Activated CD4-positive, alpha-beta T cell treated with anti-CD3 and anti-CD28 coated beads, Interleukin-2, amount 50 U/mL, for 16 hours (primary cell): ENCODE measurements around the gene KRT4.

Experiments used
- DNase-seq: peaks from one replicate; pipeline ENCODE4 v3.0.0-alpha.2; 2020

KRT4 gene

DNA sequence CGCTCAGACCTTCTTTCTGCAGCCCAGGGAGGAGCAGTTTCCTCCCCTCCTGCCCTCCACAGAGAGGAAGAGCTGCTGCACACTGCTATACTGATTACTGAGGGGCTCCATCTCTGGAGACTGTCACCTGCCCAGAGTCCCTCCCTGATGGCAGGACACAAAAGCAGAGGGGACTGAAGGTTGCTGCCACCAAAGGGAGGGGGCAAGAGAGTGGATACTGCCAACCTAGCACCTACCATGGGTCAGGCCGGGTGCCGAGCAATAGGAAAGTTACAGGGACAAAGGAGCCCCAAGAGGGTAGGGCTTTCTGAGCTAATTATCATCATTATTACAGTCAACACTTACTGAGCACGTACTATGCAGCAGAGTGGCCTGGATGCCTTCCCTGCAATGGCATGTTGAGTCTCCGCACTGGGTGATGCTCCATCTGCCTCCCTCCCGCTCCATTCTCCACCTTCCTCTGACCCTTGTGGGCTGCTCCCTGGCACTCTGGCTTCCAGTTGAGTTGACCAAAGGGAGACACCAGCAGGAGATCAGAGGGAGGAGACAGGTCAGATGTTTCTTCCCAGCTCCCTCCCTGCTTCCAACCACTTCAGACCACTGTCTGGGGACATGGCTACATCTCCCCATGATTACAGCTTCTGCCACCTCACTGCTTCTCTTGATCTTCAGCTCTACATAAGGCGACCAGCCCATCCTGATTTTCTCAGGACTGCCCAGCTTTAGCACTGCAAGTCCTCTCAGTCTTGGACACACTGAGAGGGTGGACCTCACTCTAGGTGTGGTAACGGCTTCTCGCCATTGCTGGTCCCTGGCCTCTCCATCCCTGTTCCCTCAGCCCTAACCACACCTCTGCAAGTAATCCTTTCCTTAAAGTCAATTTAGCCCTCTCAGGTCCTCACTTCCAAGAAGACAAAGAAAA, 22.8 kb upstream of the KRT4 start:
- DNase-seq, result no peak

DNA sequence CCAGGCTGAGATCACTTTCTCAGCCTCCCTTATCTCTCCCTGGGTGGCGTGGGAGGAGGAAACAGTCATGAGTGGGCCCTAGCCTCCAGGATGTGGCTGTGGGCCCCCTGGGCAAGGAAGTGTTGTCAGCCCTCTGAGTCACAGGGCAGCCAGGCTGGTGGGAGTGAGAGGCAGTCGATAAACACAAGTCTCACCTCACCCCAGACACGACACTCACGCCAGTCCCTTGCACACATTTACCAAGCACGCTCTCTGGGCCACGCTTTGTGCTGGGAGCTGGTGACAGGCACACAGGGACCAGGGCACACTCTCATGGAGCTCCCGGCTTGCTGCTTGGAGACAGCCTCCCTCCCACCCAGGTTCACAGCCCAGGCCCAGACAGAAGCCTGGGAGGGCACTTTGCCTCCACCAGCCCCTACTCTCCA, 22.1 kb upstream of the KRT4 start:
- DNase-seq, result peak; percentile 49

DNA sequence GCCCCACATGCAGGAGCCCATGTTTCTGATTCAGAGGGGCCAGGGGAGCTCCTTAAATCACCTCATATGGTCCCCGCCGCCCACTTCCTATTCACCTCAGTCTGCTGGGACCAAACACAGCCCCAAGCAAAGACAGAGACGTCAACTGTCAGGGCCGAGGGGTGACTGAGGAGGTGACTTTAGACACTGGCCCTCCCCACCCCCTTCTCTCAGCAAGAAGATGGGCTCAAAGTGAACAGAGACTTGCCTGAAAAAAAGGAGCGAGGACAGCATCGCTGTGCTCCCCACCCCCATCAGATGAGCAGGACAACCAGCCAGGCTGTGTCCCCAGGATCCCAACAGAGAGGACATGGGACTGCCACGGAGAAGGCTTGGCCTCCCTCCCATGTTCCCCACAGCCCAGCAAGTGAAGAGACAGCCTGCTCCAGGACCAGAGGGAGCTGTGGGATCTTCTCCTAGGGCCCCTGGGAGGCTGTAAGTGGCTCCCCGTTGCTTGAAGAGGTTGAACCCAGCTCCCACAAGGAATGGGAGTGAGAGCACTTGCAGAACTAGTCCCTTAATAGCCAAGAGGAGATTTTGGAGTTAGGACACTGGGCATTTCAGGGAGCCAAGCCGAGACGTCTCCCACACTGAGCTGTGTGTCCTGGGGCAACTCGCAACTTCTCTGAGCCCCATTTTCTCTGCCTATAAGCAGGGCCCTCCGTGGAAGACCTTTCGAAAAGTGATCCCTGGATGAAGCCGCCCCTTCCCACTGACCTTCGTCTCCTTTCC, 21.5 kb upstream of the KRT4 start:
- no peak for DNase-seq

DNA sequence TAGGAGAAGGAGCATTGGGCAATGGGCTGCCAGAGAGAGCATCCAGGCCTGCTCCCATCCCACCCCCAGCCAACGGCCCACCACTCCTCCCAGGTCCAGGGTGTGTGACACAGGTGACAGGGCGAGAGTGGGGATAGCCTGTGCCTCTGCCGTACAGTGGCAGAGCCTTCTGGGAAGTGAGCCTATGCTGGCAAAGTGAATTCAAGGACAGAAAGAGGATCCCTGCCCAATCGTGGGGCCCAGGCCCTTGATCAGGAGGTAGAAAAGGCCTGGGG, 20.7 kb upstream of the KRT4 start:
- DNase-seq, result no peak

DNA sequence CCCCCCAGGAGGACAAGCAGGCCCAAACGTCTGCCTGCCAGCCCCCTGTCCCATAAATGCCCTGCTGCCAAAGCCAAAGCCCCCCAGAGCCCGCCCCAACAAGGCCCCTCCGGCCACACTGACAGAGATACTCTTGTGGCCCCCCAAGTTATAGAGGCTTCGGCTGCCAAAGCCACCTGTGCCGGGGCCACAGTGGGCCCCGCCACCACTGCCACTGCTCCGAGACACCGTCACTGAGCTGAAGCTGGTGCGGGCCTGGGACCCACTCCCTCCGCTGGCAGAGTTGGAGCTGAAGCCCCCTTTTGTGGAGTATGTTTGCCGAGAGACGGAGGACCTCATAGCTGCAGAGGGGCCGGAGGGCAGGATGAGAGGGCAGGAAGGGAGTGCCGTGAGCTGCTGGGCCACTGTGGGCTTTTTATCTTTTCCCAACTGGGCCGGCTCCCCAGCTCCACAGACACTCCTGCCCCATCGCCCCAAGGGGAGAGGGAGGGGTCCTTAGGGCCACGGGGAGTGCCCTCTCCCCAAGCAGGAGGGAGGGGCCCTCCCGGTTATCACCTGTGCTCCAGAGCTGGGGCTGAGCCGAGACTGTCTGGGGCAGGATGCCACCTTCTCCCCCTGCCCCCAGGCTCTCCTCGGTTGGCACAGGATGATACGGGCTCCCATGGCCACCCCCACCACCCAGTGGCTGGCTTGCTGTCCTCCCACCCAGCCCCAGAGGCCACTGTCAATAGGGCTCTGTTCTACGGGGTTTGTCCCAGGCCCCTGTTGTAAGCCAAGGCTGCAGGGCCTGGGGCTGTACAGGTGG, 20.2 kb upstream of the KRT4 start, which contains the start of gene KRT79:
TSS of gene KRT79 (minus strand) at position 390 of the 805 bp plus-strand sequence. CDS start at position 339, 51 bp downstream.
- DNase-seq, result no peak

DNA sequence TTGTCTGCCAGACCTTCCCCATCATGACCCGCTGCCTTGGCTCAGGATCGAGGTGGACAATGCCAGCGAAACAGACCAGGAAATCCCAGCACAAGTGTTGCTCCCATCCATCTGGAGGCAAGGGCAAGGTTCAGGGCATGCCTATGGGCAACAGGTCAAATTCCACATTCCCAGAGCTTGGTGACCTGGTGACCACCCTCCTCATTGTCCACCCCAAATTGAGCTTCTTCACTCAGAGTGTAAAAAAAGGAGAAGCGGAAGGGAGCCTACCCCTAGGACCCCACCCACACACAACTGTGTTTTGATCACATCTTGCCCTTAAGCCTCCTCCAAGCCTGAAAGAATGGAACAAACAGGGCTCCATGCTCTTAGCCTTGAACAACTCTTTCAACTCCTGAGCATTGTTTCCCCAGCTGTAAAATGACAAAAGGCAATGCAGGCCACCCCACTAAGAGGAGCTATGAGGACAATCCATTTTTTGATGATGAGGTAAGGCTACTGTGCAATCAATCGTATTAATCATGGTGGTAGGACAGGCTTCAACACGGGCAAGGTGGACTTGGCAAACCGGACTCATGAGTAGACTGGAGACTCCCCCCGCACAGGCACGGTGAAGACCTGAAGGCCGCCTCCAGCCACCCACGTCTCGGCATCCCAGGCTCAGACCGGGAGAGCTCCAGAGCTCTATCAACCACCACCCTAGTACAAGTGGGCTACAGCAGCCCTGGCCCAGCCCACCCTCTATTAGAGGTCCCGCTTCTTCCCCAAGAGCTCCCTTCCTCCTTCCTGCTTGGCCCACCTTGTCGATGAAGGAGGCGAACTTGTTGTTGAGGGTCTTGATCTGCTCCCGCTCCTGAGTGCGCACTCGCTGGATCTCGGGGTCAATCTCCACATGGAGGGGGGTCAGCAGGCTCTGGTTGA, 19.3 kb upstream of the KRT4 start:
- no peak for DNase-seq

DNA sequence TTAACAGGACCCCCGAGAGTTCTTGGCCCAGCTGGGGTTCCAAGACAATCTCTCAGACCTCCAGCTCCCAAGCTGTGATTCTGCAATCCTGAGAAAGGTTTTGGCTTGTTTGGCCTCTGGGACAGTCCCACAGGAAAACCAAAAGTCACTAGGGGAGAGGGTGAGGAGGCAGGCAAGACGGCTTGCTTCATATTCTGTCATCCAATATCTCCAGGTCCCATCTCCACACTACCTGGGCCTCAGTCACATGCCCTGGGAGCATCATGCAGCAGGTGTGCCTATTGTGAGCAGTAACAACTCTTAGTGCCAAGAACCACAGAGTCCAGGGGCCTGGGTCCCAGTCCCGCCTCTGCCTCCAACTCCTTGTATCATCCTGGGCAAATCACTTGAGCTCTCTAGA, 18.5 kb upstream of the KRT4 start:
- DNase-seq, result no peak

DNA sequence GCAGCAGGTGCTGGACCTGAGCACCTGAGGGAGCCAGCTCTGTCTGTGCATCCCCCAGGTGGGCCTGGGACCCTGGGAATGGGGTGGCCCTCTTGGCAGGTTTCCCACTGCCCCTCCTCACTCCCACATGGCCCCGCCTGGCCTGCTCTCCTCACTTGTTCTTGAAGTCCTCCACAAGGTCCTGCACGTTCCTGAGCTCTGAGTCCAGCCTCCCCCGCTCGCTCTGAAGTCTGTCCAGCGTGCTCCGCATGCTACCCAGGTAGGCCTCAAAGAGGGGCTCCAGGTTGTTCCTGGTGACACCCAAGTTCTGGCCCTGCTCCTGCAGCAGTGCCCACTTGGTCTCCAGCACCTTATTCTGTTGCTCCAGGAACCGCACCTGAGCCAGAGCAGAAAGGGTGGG, 17.3 kb upstream of the KRT4 start:
- no peak for DNase-seq

DNA sequence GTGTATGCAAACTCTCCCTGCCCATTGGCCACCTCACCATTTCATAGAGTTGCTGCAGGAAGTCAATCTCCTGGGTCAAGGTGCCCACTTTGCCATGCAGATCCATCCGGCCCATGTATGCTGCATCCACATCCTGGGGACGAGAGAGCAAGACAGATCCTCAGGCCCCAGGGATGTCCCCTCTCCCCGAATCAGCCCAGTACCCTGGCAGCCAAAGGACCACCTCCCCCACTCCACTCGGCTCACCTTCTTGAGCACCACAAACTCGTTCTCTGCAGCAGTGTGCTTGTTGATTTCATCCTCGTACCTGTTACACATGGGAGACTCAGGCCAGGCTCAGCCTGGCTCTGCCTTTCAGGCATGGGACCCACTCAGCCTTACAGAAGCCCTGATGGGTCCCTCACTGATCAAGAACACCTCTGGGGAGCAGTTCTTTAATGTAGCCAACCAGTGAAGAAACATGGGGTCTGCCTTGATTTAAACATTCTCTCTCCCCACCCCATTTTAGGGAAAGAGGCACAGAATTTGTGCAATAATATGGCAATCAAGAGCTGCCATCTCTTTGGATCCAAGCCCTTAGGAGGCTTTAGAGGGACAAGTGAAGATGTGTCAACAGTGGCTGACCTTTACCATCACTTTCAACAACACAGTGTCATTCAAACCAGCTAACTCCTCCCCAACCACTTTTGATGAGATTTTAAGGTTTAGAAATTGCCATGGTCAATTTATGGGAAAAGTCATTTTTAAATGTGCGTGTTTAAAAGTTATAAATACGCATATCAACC, 16.3 kb upstream of the KRT4 start:
- no peak for DNase-seq

DNA sequence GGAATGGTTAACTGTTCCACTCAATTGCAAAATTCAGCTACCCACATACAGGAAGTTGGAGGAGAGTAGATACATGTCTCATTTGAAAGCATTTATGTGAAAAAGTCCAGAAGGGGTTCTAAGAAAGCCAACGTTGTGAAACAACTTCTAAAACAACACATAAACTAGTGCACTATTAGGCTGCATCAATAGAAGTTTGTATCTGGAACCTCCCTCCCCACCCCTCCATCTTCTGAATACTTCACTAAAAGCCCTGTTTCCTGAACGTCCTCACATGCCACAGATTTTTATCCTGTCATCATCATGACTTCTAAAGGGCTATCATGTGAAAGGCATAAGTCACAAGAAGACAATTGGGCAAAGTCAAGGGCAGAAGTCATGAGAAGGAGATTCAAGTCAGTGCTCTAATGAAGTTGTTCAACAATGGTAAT, 14.7 kb upstream of the KRT4 start:
- DNase-seq, result no peak

DNA sequence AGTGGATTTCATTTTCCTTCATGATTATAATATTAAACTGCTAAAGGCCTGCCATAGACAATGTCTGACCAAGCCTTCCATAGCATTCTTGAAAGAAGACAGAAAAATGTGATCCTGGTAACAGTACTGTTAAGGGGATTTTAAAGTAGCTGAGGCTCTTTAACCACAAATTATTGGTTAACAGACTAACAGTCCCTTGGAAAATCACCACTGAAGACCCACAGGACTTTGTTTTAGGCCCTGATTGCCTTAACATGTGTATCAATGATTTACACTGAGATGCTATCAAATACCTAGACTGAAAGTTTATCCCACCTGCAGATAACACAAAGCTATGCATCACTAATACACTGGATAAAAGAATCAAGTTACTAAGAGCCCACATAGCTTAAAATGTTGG, 14.2 kb upstream of the KRT4 start:
- no peak for DNase-seq

DNA sequence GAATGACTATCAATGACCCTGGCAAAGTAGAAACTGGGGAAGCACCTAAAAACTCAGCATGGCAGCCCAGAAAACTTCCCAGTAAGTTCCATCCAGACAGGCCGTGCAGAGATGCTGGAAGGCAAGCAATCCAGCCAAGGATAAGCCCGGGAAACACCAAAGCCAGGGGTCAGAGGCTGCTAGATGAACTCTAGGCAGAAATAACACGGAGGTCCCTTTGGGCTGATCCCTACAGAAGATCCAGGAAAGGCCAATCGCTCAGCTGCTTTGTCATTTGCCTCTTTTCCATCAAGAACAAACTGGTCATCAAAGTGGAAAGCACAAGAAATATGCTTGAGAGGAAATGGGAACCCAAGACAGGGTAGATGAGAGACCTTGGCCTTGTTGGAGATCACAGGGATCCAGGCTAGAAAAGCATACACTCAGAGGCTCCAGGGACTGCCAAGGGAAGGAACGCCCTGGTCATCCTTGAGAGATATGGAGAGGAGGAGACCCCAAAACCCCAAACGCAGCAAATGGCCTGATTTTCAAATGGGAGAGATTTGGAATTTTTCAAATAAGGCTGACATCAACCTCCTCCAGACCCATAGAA, 13.7 kb upstream of the KRT4 start:
- DNase-seq, result no peak

DNA sequence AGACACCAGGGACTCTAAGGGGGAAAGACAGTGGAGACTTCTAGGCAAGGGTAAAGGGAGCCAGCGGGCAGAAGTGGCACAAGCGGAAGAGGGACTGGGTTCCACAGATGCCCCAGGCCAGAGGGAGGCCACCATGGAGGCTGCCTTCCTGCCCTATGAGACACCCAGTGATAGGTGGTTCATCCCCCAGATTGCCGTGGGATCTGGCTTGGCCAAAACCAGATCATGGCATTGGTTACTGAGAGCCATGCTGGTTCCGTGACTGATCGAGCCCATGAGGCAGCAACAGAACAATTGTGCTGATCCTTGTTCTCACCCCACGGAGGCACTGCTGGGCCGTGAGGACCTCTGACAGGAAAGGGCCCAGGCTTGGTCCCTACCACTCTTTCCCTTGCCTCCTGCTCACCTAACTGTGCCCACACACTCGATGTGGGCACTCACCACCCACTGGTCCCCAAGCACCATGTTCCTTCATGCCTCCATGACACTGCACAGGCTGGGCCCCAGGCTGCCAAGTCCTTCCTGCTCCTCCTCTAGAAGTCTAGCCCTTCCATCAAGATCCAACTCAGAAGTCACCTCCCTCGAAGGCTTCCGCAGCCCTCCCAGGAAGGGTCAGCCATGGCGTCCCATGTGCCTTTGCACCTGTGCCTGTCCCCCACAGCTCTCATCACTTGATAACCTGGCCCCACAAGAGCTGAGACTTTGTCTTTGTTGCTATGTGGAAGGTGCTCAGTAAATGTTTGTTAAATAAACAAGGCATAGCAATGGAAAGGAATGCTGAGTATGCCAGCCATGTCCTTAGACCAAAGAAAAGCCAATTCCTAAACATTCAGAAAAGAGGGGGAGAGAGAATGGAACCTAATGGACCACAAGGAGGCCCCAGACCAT, 12.9 kb upstream of the KRT4 start:
- DNase-seq, result no peak

DNA sequence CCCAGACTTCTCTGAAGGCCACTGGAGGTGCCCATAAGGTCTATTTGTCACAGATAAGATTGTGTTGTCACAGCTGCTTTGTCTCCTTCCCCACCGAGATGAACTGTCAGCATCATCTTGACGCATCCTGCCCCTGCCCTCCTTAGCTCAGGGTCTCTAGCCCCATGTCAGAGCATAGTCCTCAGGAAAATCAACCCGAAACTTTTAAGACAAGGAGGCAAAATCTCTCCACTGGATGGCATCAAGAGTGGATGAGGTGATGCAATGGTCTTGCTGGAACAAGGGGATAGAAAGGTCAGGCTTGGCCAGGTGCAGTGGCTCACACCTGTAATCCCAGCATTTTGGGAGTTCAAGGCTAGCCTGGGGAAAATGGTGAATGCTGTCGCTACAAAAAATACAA, 12.0 kb upstream of the KRT4 start:
- no peak for DNase-seq

DNA sequence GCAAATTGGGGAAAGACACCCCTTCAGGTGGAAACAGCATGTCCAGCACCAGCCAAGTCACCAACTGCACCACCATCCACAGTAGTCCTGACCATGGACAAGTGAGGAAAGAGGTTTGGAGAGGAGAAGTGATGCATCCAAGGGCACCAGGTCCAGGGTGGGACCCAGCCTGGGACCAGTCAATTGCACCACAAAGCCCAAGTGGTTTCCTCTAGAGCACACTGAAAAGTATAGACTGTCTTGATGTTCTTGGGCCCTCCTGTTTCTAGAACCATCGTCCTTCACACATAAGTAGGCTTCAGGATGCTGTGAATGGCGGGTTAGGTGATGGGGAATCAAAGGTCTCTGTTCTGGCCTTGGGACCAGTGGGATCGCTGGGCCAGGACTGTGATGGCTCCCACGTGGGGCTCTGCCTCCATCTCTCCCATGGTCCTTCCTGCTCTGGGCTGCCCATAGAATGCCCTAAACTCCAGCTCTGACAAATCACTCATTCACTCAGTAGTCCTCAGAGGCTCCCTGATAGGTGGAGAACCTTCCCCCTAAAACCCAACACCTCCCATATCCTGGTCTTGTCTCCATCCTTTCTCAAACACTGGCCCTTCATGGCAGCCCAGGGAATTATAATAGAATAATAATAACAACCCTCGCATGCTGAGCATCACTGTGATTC, 11.0 kb upstream of the KRT4 start:
- DNase-seq, result no peak

DNA sequence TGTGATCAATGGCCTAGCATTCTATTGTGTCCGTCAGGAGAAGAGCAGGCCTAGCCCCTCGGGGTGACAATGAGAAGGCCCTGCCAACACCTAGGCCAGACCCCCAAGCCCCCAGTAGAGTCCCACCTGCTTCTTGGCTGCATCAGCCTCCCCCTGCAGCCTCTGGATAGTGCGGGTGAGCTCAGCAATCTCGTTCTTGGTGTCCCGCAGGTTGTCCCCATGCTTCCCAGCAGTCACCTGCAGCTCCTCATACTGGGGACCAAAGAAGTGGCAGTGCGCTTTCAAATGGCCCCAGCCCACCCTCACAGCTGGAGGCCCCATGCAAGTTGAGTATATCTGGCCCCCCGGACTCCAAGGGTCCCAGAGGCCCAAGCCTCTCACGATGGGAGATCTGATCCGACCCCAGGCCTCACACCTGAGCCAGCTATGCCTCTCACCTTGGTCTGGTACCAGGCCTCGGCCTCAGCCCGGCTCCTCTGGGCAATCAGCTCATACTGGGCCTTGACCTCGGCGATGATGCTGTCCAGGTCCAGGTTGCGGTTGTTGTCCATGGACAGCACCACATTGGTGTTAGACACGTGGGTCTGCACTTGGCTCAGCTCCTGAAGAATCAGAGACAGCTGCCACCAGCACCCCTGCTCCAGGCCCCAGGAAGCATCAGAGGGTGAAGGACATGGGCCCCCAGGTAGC, 10.0 kb upstream of the KRT4 start:
- no peak for DNase-seq

DNA sequence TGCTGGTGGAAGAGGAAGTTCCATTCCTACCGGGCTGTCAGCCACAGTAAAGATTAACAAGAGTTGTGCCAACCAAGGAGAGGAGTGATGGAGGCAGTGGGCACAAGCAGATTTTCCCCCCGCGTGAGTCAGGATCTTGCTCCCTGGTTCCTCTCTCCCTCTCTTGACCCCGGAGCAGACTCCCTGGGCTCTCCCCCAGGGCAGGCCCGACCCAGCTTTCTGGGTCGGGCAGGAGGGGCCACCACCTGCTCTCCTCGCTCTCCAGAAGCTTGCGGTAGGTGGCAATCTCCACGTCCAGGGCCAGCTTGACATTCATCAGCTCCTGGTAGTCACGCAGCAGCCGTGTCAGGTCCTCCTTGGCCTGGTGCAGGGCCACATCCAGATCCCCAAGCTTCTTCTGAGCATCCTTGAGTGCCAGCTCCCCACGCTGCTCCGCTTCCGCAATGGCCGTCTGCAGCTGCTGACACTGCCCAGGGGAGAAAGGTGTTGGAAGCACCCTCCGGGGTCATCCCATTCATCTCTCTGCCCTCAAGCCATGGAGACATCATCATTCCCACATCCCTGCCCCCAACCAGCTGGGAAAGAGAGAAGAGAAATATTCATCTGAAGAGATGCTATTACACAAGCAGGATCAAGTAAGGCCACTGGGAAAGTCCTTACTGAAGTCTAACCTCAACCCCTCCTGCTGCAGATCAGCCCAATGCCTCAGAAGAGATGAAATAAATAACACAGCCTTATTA, 9.0 kb upstream of the KRT4 start:
- DNase-seq, result no peak
